Mesothelial cell of epicardium (in vitro differentiated cells): ENCODE data around the gene MRPS23. TPM values are rescaled to one million over a fixed set of nuclear protein-coding genes. Genes with fewer than 3 reads are reported as not detected.
"Not testable (repeated sequence)": the region's sequence is repeated elsewhere in the genome, so short reads cannot be mapped to it uniquely, and the experiment has no call there.

Experiments used
- DNase-seq, 2 experiments: peaks; one replicate each; pipeline ENCODE4 v3.0.0; 2021; ENCODE audit warnings: low spot score in 2 of 2; ENCODE audit not compliant: unreplicated experiment in 2 of 2
- H3K27ac Mint-ChIP-seq: 2 replicates; pipeline ENCODE4 v1.8.0; 2021; ENCODE audit warnings: mixed read lengths
- H3K27me3 Mint-ChIP-seq: 2 replicates; pipeline ENCODE4 v1.8.0; 2021; ENCODE audit warnings: low read depth, mixed read lengths
- H3K36me3 Mint-ChIP-seq: 2 replicates; pipeline ENCODE4 v1.8.0; 2021; ENCODE audit warnings: mixed read lengths
- H3K4me1 Mint-ChIP-seq: 2 replicates; pipeline ENCODE4 v1.8.0; 2021; ENCODE audit warnings: mixed read lengths
- H3K4me3 Mint-ChIP-seq: 2 replicates; pipeline ENCODE4 v1.8.0; 2021; ENCODE audit warnings: mild to moderate bottlenecking, moderate library complexity, mixed read lengths
- H3K9me3 Mint-ChIP-seq: 2 replicates; pipeline ENCODE4 v1.8.0; 2021; ENCODE audit warnings: mixed read lengths
- total RNA-seq: library from RNA; stranded (reverse); gene quantifications from 3 replicates; pipeline ENCODE4 v1.2.1, GENCODE V29; 2021
- TF ChIP-seq, protein P1 (sequence below): fragments of 200-600 bp; sonication (generic); IDR thresholded peaks from one replicate; pipeline ENCODE4 v1.5.0; 2021; ENCODE audit warnings: antibody characterized with exemption; ENCODE audit not compliant: unreplicated experiment

Gene MRPS23
- total RNA-seq, 1 donor from 2014 or later, result 42.1 TPM

DNA sequence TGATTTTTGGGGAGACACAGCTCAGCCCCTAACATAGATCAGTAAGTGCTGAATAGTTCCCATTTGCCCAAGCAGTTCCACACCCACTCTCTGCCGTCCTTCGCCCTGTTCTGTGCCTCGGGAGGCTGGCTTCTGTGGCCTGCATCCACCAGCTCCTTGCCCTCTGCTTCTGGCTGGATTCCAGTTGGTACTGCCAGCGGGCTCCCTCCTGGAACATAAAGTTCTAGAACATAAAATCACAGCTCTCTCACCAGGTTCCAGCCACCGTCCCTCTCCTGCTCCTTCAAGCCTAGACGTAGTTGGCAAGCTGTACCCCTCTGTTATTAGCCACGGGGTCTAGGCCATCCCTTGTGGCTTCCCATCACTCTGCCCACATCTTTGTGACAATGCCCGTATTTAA is 3.9 kb upstream of the MRPS23 start:
- peaks cover 59% of the 10 kb centered on the region for H3K4me1 Mint-ChIP-seq
- peaks cover 2% of the 10 kb centered on the region for H3K36me3 Mint-ChIP-seq
- no peak overlapping the region for H3K27ac Mint-ChIP-seq
- H3K4me3 Mint-ChIP-seq, result no peak overlapping the region
- H3K27me3 Mint-ChIP-seq, result no peaks in the 10 kb centered on the region
- no peak for DNase-seq
- no peaks in the 10 kb centered on the region for H3K9me3 Mint-ChIP-seq
- TF ChIP-seq, protein P1, sequence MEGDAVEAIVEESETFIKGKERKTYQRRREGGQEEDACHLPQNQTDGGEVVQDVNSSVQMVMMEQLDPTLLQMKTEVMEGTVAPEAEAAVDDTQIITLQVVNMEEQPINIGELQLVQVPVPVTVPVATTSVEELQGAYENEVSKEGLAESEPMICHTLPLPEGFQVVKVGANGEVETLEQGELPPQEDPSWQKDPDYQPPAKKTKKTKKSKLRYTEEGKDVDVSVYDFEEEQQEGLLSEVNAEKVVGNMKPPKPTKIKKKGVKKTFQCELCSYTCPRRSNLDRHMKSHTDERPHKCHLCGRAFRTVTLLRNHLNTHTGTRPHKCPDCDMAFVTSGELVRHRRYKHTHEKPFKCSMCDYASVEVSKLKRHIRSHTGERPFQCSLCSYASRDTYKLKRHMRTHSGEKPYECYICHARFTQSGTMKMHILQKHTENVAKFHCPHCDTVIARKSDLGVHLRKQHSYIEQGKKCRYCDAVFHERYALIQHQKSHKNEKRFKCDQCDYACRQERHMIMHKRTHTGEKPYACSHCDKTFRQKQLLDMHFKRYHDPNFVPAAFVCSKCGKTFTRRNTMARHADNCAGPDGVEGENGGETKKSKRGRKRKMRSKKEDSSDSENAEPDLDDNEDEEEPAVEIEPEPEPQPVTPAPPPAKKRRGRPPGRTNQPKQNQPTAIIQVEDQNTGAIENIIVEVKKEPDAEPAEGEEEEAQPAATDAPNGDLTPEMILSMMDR, result no peak

DNA sequence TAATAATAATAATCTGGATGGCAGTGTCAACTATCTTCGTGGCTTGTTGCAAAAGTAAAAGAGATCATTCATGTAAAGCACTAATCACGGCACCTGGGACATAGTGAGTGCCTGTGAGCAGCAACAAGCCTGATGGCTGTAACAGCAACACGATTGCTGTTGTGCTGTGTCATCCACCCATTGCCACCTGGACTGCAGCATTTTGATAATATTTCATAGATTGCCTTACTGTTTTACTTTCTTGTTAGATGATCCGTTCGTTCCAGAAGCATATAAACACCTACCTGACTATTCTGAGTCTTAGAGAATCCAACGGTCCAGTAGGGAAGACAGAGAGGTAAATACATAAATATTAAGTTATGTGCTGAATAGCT is 3.1 kb upstream of the MRPS23 start:
- Mint-ChIP-seq H3K9me3 (no peaks in the 10 kb centered on the region), H3K4me3 (no peak overlapping the region), H3K4me1 (peaks cover 56% of the 10 kb centered on the region), H3K27ac (peak overlapping the region; percentile 26), H3K27me3 (no peaks in the 10 kb centered on the region), H3K36me3 (peaks cover 2% of the 10 kb centered on the region)
- DNase-seq, result no peak
- TF ChIP-seq, protein P1, result no peak

DNA sequence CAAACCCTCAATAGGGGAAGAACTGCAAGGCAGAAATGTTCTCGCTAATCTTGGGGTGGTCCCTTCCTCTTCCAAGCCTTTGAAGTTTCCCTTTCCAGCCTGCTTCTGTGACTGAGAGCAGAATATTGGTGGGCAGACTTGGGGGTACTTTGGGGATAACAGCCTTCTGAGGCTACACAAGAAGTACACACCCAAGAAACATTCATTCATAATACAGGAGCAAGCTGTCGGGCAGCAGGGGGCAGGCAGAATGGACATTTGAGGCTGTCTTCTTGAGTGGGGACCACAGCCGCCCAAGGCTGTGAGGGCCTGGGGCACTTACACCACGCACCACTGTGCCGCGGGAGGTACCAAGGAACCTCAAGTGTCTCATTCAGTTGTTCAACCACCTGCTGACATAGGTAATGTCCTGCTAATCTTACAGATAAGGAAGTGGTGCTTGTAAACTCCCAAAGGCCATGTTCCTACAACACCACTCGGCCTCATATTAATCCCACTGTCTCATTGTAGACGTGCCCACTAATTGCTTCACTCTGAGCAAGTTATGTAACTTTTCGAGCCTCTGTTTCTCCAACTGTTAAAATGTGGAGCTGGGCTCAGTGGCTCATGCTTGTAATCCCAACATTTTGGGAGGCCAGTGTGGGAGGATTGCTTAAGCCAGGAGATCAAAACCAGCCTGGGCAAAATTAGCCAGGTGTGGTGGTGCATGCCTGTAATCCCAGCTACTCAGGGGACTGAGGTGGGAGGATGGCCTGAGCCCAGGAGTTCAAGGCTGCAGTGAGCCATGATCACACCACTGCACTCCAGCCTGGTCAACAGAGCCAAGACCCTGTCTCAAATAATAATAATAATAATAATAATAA is 2.5 kb upstream of the MRPS23 start:
- TF ChIP-seq, protein P1, result no peak
- Mint-ChIP-seq H3K9me3 (no peaks in the 10 kb centered on the region), H3K27ac (peak overlapping the region; percentile 98), H3K4me3 (peak overlapping the region; percentile 60), H3K4me1 (peaks cover 55% of the 10 kb centered on the region), H3K27me3 (no peaks in the 10 kb centered on the region), H3K36me3 (peaks cover 2% of the 10 kb centered on the region)
- DNase-seq, result no peak

DNA sequence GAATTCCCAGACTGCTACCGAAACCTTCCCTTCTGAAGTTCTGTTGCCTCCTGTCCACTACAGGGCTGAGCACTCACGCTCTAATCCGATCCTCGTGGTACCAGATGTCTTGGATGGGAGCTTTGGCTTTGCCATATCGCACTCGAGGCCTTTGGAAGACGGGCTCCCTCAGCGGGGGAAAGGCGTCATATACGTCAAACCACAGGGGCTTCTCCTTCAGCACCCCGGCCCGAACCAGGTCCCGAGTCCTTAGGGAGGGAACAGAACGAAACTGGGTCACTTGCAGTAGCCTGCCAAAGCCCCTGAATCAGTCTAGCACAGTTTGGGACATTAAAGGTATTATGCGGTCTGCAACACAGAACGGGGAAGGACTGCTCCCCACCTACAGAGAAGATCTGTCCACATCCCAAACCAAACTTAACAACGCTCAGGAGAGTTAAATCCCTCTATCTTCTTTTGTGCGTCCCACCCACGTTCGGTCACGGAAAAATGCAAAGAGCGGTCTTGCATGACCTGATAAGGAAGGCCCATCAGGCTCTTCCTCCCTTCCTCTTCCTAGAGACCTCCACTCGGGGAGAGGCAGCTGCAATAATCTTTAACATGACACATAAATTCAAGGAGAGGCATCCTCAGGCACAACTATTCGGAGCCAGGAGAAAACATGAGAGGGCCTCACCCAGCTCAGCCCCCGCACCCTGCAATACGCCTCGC is 526 bp downstream of the MRPS23 start:
- TF ChIP-seq, protein P1, result no peak
- no peaks in the 10 kb centered on the region for H3K27me3 Mint-ChIP-seq
- peak overlapping the region; percentile 96 for H3K27ac Mint-ChIP-seq
- no peaks in the 10 kb centered on the region for H3K9me3 Mint-ChIP-seq
- peaks cover 45% of the 10 kb centered on the region for H3K4me1 Mint-ChIP-seq
- peaks cover 11% of the 10 kb centered on the region for H3K36me3 Mint-ChIP-seq
- H3K4me3 Mint-ChIP-seq, result peak overlapping the region; percentile 92
- no peak for DNase-seq

DNA sequence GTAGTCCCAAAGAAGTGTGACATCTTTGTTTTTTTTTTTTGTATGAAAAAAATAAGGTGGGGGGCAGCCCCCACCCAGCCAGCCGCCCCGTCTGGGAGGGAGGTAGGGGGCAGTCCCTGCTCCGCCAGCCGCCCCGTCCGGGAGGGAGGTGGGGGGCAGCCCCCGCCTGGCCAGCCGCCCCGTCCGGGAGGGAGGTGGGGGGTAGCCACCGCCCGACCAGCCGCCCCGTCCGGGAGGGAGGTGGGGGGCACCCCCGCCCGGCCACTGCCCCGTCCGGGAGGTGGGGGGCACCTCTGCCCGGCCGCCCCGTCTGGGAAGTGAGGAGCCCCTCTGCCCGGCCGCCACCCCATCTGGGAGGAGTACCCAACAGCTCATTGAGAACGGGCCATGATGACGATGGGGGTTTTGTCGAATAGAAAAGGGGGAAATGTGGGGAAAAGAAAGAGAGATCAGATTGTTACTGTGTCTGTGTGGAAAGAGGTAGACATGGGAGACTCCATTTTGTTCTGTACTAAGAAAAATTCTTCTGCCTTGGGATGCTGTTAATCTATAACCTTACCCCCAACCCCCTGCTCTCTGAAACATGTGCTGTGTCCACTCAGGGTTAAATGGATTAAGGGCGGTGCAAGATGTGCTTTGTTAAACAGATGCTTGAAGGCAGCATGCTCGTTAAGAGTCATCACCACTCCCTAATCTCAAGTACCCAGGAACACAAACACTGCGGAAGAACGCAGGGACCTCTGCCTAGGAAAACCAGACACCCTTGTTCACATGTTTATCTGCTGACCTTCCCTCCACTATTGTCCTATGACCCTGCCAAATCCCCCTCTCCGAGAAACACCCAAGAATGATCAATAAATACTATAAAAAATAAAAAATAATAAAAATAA is 3.5 kb downstream of the MRPS23 start:
- H3K27me3 Mint-ChIP-seq, DNase-seq, H3K9me3 Mint-ChIP-seq, H3K4me3 Mint-ChIP-seq, H3K27ac Mint-ChIP-seq: not testable (repeated sequence)
- Mint-ChIP-seq H3K36me3 (peaks cover 11% of the 10 kb centered on the region), H3K4me1 (peaks cover 22% of the 10 kb centered on the region)
